Esophagus squamous epithelium (tissue), 5 donors: Measurements from ENCODE around the gene DSCAML1. TPM values are rescaled to one million over a fixed set of nuclear protein-coding genes. Genes with fewer than 3 reads are reported as not detected.
"Not testable (repeated sequence)": the region's sequence is repeated elsewhere in the genome, so short reads cannot be mapped to it uniquely, and the experiment has no call there.

ENCODE experiments used
- DNase-seq: peaks from one replicate; lab custom pipeline; 2025; lab: John Stamatoyannopoulos, UW
- H3K27ac ChIP-seq, 4 donors: fragments of 200-600 bp; sonication (generic); one replicate each; pipeline ENCODE4 v1.5.1; 2016 to 2019; ENCODE audit warnings: mild to moderate bottlenecking in 1 of 4
- H3K27me3 ChIP-seq, 4 donors: fragments of 200-600 bp; sonication (generic); 1 replicate in 3 of 4; 2 replicates in 1 of 4; pipeline versions ENCODE4 v1.5.1 to v1.6.0; 2017 to 2021; ENCODE audit warnings: antibody characterized with exemption in 1 of 4
- H3K36me3 ChIP-seq, 3 donors: fragments of 200-600 bp; sonication (generic); one replicate each; pipeline ENCODE4 v1.5.1; 2016 to 2019
- H3K4me1 ChIP-seq, 3 donors: fragments of 200-600 bp; sonication (generic); one replicate each; pipeline ENCODE4 v1.5.1; 2017 to 2019
- H3K4me3 ChIP-seq, 4 donors: fragments of 200-600 bp; sonication (generic); 1 replicate in 3 of 4; 2 replicates in 1 of 4; pipeline ENCODE4 v1.5.1; 2016 to 2019; ENCODE audit warnings: mild to moderate bottlenecking in 2 of 4, moderate library complexity in 1 of 4
- H3K9me3 ChIP-seq, 3 donors: fragments of 200-600 bp; sonication (generic); one replicate each; pipeline ENCODE4 v1.5.1; 2016 to 2019
- POLR2A ChIP-seq, 4 donors: fragments of 450-650 bp; IDR thresholded peaks; one replicate each; pipeline ENCODE4 v1.6.1; 2017; ENCODE audit warnings: antibody characterized with exemption in 4 of 4, mild to moderate bottlenecking in 4 of 4, moderate library complexity in 3 of 4
- WGBS, 2 donors: methylation state at CpG; one replicate each; pipeline ENCODE4 v1.1.5; 2018; 5-methylcytosine and 5-hydroxymethylcytosine counted together
- intact Hi-C: fragments of 100-400 bp; cut with DNase I; formaldehyde crosslinking; loops from one replicate; pipeline ENCODE4 v1.15.0; 2022
- total RNA-seq, 4 donors: library from RNA; depleted of rRNA; stranded (reverse); fragments of >200 nt; gene quantifications; one replicate each; pipeline ENCODE4 v1.1.0, GENCODE V29; 2016
- TF ChIP-seq, protein P1 (sequence below), 6 experiments: fragments of 450-650 bp in 4 of 6; fragments of 200-600 bp in 2 of 6; sonication (generic) in 2 of 6; IDR thresholded peaks; one replicate each; pipeline ENCODE4 v1.5.1; 2016 to 2019; ENCODE audit warnings: antibody characterized with exemption in 6 of 6, mild to moderate bottlenecking in 4 of 6, moderate library complexity in 4 of 6
- donor health status: DM: yes; HTN: yes; CAD: no.

The DSCAML1 gene
- total RNA-seq, 4 donors from 2014 or later: 0.04 to 0.19 TPM; not detected in 2

DNA sequence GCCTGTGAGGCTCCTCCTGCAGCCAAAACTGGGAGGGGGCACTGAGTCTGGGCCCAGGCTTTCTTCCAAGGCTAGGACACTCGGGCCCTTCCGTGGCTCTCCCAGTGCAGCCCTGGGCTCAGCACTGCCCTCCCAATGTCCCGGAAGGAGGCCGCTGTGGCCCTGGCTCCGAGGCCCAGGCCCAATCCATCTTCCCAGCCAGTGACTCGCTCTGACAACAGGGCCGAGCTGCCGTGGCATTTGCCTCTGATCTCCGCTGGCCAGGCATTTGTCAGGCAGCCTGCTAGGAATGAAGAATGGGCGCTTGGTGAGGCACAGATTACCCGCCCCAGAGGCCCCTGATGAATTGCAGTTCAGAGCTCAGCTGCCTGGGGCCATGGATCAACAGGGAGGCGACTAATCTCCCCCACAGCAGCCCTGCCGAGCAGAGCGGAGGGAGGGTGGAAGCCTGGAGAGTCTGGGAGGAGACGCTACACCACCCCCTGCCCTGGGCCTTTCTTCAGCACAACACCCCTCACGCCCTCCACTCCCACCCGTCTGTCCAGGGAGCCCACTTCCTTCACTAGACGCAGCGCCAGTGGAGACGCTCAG lies 19.2 kb upstream of the DSCAML1 start:
- no peak for DNase-seq
- Histone ChIP-seq H3K27me3 (no peaks in the 10 kb centered on the region), H3K4me3 (peak overlapping the region in 1 of 4 donors; percentile 50), H3K36me3 (no peaks in the 10 kb centered on the region), H3K27ac (peak overlapping the region; percentile 55 to 83 (median 71)), H3K4me1 (peaks cover 17 to 45% (median 30%) of the 10 kb centered on the region in 3 donors), H3K9me3 (no peaks in the 10 kb centered on the region)
- intact Hi-C loops: loop anchor here (10.0 kb wide), 1 partner anchor 391 kb away; no protein-coding TSS in a partner anchor
- TF ChIP-seq, protein P1, sequence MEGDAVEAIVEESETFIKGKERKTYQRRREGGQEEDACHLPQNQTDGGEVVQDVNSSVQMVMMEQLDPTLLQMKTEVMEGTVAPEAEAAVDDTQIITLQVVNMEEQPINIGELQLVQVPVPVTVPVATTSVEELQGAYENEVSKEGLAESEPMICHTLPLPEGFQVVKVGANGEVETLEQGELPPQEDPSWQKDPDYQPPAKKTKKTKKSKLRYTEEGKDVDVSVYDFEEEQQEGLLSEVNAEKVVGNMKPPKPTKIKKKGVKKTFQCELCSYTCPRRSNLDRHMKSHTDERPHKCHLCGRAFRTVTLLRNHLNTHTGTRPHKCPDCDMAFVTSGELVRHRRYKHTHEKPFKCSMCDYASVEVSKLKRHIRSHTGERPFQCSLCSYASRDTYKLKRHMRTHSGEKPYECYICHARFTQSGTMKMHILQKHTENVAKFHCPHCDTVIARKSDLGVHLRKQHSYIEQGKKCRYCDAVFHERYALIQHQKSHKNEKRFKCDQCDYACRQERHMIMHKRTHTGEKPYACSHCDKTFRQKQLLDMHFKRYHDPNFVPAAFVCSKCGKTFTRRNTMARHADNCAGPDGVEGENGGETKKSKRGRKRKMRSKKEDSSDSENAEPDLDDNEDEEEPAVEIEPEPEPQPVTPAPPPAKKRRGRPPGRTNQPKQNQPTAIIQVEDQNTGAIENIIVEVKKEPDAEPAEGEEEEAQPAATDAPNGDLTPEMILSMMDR (IDR thresholded peaks at IDR 0.05): no peak
- TF ChIP-seq POLR2A (IDR thresholded peaks at IDR 0.05): no peak
- 50 to 82% methylated on average over 4 to 9 of the region's 20 CpGs for WGBS, 2 donors

- intact Hi-C loops: loop anchor here (10.0 kb wide), 1 partner anchor 391 kb away; no protein-coding TSS in a partner anchor
- DNase-seq: peak; percentile 37
- Histone ChIP-seq H3K36me3 (no peaks in the 10 kb centered on the region), H3K4me1 (peaks cover 17 to 45% (median 30%) of the 10 kb centered on the region in 3 donors), H3K9me3 (no peaks in the 10 kb centered on the region), H3K27me3 (no peaks in the 10 kb centered on the region), H3K4me3 (peak overlapping the region in 1 of 4 donors; percentile 16), H3K27ac (peak overlapping the region; percentile 55 to 83 (median 71))
- 59 to 60% methylated on average over 2 to 7 of the region's 7 CpGs for WGBS, 2 donors
- TF ChIP-seq, protein P1 (IDR thresholded peaks at IDR 0.05): no peak
- no peak for TF ChIP-seq POLR2A (IDR thresholded peaks at IDR 0.05)
These were observed 18.3 kb upstream of the DSCAML1 start for GRCh38 chr11:117815262-117815803.

- no peaks in the 10 kb centered on the region for H3K9me3 ChIP-seq
- intact Hi-C loops: loop anchor here (10.0 kb wide), 1 partner anchor 390 kb away; no protein-coding TSS in a partner anchor
- peaks cover 17 to 45% (median 30%) of the 10 kb centered on the region in 3 donors for H3K4me1 ChIP-seq
- no peaks in the 10 kb centered on the region for H3K36me3 ChIP-seq
- peak overlapping the region; percentile 55 to 83 (median 71) for H3K27ac ChIP-seq
- DNase-seq: no peak
- peaks cover 0 to 4% (median 0%) of the 10 kb centered on the region in 4 donors for H3K27me3 ChIP-seq
- TF ChIP-seq, protein P1 (IDR thresholded peaks at IDR 0.05): no peak
- TF ChIP-seq POLR2A (IDR thresholded peaks at IDR 0.05): no peak
- WGBS, 2 donors: 29 to 50% methylated on average over 5 to 7 of the region's 14 CpGs
- peak overlapping the region in 1 of 4 donors; percentile 16 for H3K4me3 ChIP-seq
These were observed 17.8 kb upstream of the DSCAML1 start for GRCh38 chr11:117814766-117815261.

DNA sequence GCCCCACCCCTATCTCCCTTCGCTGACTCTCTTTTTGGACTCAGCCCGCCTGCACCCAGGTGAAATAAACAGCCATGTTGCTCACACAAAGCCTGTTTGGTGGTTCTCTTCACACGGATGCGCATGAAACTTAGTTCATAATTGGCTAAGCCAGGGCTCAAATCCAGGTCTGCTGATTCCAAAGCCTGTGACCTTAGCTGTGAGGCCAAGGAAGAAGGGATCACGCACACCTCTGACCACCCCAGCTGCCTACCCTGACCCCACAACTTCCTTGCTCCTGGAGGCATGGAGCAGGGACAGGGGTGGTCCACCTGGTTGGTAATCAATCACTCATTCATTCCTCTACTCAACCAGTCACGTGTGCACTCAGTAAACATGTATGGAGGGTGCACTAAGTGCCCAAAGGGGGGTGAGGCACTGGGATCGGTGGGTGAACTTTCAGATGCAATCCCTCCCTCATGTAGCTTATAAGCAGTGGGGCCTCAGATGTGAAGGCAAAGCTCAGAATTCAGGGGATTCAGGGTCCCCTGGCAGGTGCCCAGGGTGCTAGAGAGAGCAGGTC lies 17.3 kb upstream of the DSCAML1 start:
- no peak for DNase-seq
- Histone ChIP-seq H3K36me3 (no peaks in the 10 kb centered on the region), H3K27me3 (peaks cover 0 to 9% (median 0%) of the 10 kb centered on the region in 4 donors), H3K9me3 (no peaks in the 10 kb centered on the region), H3K27ac (peak overlapping the region; percentile 55 to 83 (median 71)), H3K4me3 (no peak overlapping the region), H3K4me1 (peaks cover 17 to 49% (median 30%) of the 10 kb centered on the region in 3 donors)
- intact Hi-C loops: loop anchor here (10.0 kb wide), 1 partner anchor 389 kb away; no protein-coding TSS in a partner anchor
- 81 to 87% methylated on average over 3 to 6 of the region's 7 CpGs for WGBS, 2 donors
- TF ChIP-seq, protein P1 (IDR thresholded peaks at IDR 0.05): no peak
- no peak for TF ChIP-seq POLR2A (IDR thresholded peaks at IDR 0.05)

DNA sequence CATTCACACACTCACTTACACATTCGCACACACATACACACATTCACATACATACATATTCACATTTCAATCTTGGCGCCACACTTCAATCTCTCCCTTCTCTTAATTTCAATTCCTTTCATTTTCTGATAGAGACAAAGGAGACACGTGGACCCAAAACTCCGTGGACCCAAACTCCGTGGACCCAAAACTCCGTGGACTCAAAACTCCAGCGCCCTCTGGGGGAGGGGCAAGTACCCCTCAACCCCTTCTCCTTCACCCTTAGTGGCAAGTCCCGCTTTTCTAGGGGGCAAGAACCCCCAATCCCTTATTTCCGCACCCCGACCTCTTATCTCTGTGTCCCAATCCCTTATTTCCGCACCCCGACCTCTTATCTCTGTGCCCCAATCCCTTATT lies 13.0 kb upstream of the DSCAML1 start:
- WGBS, 2 donors: 83 to 96% methylated on average over 12 of the region's 12 CpGs
- intact Hi-C loops: loop anchor here (10.0 kb wide), 1 partner anchor 385 kb away; no protein-coding TSS in a partner anchor
- Histone ChIP-seq H3K27me3 (peaks cover 0 to 31% (median 0%) of the 10 kb centered on the region in 4 donors), H3K27ac (peak overlapping the region in 1 of 4 donors; percentile 71), H3K4me1 (peaks cover 0 to 37% (median 6%) of the 10 kb centered on the region in 3 donors)
- H3K9me3 ChIP-seq, H3K4me3 ChIP-seq, H3K36me3 ChIP-seq, DNase-seq: not testable (repeated sequence)
